ENCODE results near the gene ACTR3C.
"Not testable (repeated sequence)": the region's sequence is repeated elsewhere in the genome, so short reads cannot be mapped to it uniquely, and the experiment has no call there.

DNA sequence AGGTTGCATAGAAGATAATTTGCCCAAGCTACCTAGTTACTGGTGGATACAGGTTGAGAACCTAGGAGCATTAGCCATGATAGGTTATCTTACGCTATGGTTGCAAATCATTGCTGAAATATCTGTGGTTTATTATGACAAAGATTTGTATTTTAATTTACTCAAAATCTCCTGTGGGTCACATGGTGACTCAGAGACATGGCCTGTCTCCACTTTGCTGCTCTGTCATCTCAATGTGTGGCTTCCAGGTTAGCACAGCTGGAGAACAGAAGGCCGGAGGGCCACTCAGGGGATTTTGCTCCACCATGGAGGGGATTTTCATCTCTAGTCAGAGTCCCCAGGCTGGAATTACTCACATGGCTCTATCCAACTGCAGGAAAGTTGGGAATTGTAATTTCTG lies 78.1 kb downstream of the ACTR3C start:
- TF ChIP-seq, protein P1, sequence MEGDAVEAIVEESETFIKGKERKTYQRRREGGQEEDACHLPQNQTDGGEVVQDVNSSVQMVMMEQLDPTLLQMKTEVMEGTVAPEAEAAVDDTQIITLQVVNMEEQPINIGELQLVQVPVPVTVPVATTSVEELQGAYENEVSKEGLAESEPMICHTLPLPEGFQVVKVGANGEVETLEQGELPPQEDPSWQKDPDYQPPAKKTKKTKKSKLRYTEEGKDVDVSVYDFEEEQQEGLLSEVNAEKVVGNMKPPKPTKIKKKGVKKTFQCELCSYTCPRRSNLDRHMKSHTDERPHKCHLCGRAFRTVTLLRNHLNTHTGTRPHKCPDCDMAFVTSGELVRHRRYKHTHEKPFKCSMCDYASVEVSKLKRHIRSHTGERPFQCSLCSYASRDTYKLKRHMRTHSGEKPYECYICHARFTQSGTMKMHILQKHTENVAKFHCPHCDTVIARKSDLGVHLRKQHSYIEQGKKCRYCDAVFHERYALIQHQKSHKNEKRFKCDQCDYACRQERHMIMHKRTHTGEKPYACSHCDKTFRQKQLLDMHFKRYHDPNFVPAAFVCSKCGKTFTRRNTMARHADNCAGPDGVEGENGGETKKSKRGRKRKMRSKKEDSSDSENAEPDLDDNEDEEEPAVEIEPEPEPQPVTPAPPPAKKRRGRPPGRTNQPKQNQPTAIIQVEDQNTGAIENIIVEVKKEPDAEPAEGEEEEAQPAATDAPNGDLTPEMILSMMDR (conservative IDR thresholded peaks at IDR 0.05 in 1 of 2, IDR thresholded peaks at IDR 0.05 in 1 of 2; ENCODE audit: low read depth in 1 of 2, low read length in 2 of 2) = not testable (repeated sequence)
- not testable (repeated sequence) for TF ChIP-seq EZH2 (IDR thresholded peaks at IDR 0.05; ENCODE audit: low read length, missing control alignments)

All from fibroblast of lung (primary cell).